Measurements from ENCODE around the gene SOS1. TPM values are rescaled to one million over a fixed set of nuclear protein-coding genes. Genes with fewer than 3 reads are reported as not detected.

The SOS1 gene
- total and polyA plus RNA-seq, 9 donors, result 14.4 to 70.1 (median 41.8) TPM

DNA sequence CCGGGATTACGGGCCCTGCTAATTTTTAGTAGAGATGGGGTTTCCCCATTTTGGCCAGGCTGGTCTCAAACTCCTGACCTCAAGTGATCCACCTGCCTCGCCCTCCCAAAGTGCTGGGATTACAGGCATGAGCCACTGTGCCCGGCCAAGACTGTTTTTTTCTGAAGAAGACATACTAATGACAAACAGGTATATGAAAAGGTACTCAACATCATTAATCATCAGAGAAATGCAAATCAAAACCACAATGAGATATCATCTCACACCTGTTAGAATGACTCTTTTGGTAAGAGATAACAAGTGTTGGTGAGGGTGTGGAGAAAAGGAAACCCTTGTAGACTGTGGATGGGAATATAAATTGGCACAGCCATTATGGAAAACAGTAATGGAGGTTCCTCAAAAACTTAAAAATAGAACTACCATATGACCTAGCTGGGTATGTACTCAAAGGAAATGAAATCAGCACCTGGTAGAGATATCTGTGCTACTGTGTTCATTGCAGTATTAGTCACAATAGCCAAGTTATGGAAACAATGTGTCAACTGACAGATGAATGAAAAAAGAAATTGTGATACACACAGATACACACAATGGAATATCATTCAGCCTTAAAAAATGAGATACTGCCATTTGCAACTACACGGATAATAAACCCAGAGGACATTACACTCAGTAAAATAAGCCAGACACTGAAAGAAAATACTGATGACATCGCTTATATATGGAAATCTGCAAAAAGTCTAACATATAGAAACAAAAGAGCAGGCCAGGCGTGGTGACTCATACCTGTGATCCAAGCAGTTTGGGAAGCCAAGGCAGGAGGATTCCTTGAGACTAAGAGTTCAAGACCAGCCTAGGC is 20.8 kb downstream of the SOS1 start:
- WGBS, 3 donors, result 93 to 96% (median 95%) methylated on average over 7 of the region's 7 CpGs

DNA sequence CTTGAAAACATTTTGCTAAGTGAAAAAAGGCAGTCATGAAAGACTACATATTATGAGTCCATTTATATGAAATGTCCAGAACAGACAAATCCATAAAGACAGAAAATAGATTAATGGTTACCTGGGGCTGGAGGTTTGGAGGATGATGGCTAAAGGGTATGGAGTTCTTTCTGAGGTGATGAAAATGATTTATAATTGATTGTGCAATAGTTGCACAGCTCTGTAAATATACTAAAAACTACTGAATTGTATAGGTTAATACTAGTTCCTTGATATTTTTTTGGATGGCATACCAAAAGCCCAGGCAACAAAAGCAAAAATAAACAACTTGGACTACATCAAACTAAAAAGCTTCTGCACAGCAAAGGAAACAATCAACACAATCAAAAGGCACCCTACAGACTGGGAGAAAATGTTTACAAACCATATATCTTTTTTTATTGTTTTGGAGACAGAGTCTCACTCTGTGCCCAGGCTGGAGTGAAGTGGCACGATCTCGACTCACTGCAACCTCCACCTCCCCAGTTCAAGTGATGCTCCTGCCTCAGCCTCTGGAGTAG is 21.5 kb downstream of the SOS1 start:
- intact Hi-C loops (cut with DNase I), result no loop called here
- Histone ChIP-seq H3K36me3 (no peaks in the 10 kb centered on the region), H3K9me3 (no peaks in the 10 kb centered on the region), H3K27ac (no peak overlapping the region), H3K4me1 (ENCODE audit: insufficient read depth) (no peaks in the 10 kb centered on the region), H3K27me3 (no peaks in the 10 kb centered on the region), H3K4me3 (no peak overlapping the region)
- TF ChIP-seq POLR2A (IDR thresholded peaks at IDR 0.05), result no peak
- no peak for TF ChIP-seq EP300 (IDR thresholded peaks at IDR 0.05)
- TF ChIP-seq, protein P1, sequence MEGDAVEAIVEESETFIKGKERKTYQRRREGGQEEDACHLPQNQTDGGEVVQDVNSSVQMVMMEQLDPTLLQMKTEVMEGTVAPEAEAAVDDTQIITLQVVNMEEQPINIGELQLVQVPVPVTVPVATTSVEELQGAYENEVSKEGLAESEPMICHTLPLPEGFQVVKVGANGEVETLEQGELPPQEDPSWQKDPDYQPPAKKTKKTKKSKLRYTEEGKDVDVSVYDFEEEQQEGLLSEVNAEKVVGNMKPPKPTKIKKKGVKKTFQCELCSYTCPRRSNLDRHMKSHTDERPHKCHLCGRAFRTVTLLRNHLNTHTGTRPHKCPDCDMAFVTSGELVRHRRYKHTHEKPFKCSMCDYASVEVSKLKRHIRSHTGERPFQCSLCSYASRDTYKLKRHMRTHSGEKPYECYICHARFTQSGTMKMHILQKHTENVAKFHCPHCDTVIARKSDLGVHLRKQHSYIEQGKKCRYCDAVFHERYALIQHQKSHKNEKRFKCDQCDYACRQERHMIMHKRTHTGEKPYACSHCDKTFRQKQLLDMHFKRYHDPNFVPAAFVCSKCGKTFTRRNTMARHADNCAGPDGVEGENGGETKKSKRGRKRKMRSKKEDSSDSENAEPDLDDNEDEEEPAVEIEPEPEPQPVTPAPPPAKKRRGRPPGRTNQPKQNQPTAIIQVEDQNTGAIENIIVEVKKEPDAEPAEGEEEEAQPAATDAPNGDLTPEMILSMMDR (IDR thresholded peaks at IDR 0.05), result no peak
- 89 to 95% (median 91%) methylated on average over 2 of the region's 2 CpGs for whole genome bisulfite sequencing, 3 donors
- no peak for DNase-seq

More for the DNA sequence above, 20.8 kb downstream of the SOS1 start:
- H3K4me3 ChIP-seq, result no peak overlapping the region
- no peaks in the 10 kb centered on the region for H3K36me3 ChIP-seq
- intact Hi-C loops (cut with DNase I), result no loop called here
- H3K9me3 ChIP-seq, result no peaks in the 10 kb centered on the region
- no peak overlapping the region for H3K27ac ChIP-seq
- H3K4me1 ChIP-seq (ENCODE audit: insufficient read depth), result no peaks in the 10 kb centered on the region
- DNase-seq, result no peak
- H3K27me3 ChIP-seq, result no peaks in the 10 kb centered on the region
- TF ChIP-seq, protein P1 (IDR thresholded peaks at IDR 0.05), result no peak
- TF ChIP-seq POLR2A (IDR thresholded peaks at IDR 0.05), result no peak
- no peak for TF ChIP-seq EP300 (IDR thresholded peaks at IDR 0.05)

DNA sequence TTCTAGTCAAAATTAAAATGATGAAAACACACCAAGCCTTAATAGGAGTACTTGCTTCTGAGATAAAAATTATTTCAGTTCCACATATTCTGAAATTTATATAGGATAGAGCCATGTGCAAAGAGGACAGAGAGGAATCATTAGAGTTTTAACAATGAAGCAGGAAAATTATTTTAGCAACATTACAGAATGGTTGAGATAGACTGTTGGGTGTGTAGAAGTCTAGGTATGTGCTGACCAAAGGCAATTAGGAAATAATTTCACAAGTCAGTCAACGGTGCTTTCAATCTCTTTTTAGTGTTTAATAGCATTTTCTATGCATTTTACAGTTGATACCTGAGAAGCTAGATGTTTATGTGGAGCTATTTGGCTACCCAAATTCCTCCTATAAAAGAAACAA is 25.2 kb downstream of the SOS1 start:
- Histone ChIP-seq H3K27ac (no peak overlapping the region), H3K27me3 (no peaks in the 10 kb centered on the region), H3K4me3 (no peak overlapping the region), H3K4me1 (ENCODE audit: insufficient read depth) (no peaks in the 10 kb centered on the region), H3K9me3 (no peaks in the 10 kb centered on the region), H3K36me3 (no peaks in the 10 kb centered on the region)
- TF ChIP-seq EP300 (IDR thresholded peaks at IDR 0.05), result no peak
- TF ChIP-seq POLR2A (IDR thresholded peaks at IDR 0.05), result no peak
- TF ChIP-seq, protein P1 (IDR thresholded peaks at IDR 0.05), result no peak
- intact Hi-C loops (cut with DNase I), result no loop called here
- WGBS, 3 donors, result 83 to 87% (median 83%) methylated on average over 1 of the region's 1 CpG
- DNase-seq, result no peak

DNA sequence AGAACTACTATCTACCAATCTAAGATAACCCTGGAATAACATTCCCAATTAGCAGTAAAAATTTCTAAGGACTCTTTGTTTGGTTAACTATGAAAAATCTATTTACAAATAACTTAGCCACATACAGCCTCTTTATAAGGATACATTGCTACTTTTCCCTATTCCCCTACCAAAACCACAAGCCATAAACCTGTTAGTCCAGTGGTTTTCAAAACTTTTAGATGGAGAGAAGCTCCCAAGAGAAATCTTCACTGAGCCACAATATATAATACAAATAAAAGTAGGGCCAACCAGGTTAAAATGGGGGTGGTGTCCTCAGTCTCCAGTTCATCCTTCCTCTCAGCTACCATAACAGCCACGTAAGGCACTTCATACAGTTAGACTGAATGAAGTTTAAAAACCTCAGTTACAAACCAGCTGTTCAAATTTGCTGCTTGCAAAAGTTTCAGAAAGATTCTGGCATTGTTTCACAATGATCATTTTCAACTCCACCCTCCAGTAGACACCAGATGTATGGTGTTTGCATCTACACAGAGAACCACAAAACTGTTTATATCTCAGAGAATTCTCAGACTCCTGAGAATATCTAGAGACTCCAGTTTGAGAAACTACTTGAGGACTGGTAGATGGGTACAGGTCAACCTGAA is 26.0 kb downstream of the SOS1 start:
- no peaks in the 10 kb centered on the region for H3K27me3 ChIP-seq
- no peak overlapping the region for H3K4me3 ChIP-seq
- TF ChIP-seq EP300 (IDR thresholded peaks at IDR 0.05) (no peak), POLR2A (IDR thresholded peaks at IDR 0.05) (no peak)
- TF ChIP-seq, protein P1 (IDR thresholded peaks at IDR 0.05), result no peak
- H3K9me3 ChIP-seq, result no peaks in the 10 kb centered on the region
- no peaks in the 10 kb centered on the region for H3K4me1 ChIP-seq (ENCODE audit: insufficient read depth)
- no peak for DNase-seq
- WGBS, 3 donors, result 17 to 38% (median 20%) methylated on average over 1 of the region's 1 CpG
- intact Hi-C loops (cut with DNase I), result no loop called here
- H3K36me3 ChIP-seq, result no peaks in the 10 kb centered on the region
- H3K27ac ChIP-seq, result no peak overlapping the region

Measured in ovary (tissue), 9 donors.